HG03135 (cell line): ENCODE results near the gene ATP6V0C.
"Not testable (repeated sequence)": the region's sequence is repeated elsewhere in the genome, so short reads cannot be mapped to it uniquely, and the experiment has no call there.

Source experiments
- ATAC-seq: cut with Tn5 transposase; IDR thresholded peaks from one replicate; pipeline ENCODE4 v1.9.1; 2021; ENCODE audit warnings: mild to moderate bottlenecking, moderate library complexity; ENCODE audit not compliant: unreplicated experiment

The ATP6V0C gene

GRCh38 chr16:2527071-2527783 is 13.5 kb downstream of the ATP6V0C start:
- ATAC-seq = no peak

GRCh38 chr16:2527784-2528100 is 14.0 kb downstream of the ATP6V0C start:
- ATAC-seq = no peak

GRCh38 chr16:2528161-2529060 is 14.7 kb downstream of the ATP6V0C start:
- ATAC-seq = no peak

DNA sequence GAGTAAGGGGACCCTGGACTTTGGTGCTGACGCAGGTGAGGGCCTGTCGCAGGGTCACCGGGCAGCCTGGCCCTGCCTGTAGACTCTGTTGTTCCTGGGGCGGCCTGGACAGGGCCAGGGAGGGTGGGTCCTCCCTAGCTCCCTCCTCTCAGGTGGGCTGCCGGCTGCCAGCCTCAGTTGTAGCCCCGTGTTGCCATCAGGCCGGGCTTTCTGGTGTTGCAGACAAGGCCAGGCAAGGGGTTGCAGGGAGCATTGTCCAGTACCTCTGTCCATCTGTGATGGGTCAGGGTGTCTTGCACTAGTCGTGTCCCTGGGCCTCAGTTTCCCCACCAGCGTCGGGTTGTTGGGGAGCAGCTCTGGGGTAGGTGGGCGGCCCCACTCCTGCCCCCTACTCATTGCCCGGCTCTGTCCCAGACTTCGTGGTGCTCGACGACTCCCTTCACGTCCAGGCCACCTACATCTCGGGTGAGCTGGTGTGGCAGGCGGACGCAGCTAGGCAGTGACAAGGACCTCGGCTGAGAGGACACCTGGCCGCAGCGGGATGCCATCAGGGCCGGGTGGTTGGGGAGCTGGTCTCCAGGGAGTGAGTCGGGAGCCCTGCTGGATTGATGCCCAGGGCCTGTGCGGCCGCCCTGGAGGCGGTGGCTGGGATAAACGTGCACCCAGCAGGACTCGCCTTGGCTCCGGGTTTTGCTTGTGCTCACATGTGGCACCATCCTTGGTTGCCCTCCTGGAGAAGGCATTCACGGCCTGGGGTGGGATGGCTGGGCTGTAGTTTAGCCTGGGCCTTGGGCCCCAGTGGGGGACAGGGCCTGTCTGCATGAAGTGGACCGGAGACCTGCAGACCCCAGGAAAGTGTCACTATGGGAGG is 15.5 kb downstream of the ATP6V0C start:
- ATAC-seq = no peak

GRCh38 chr16:2529961-2530628 is 16.3 kb downstream of the ATP6V0C start:
- ATAC-seq = no peak

GRCh38 chr16:2530629-2531318 is 17.0 kb downstream of the ATP6V0C start:
- no peak for ATAC-seq

DNA sequence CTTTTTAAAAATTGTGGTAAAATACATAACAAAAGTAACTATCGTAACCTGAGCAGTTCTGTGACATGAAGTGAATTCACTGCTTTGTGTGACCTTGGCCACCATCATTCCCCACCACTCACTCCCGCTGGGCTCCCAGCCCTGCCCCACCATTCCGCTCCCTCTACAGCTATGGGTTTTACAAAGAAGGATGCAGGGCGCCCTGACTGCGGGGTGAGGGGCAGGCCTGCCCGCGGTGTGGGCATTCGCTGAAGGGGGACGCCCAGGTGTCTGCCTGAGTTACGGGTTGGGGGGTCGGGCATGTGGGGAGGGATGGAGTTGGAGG is 17.6 kb downstream of the ATP6V0C start, which contains the start of gene CEMP1:
Gene CEMP1 (minus strand): TSS at position 38 of the 325 bp plus-strand sequence. CDS start 335 bp downstream, outside the sequence.
- ATAC-seq = peak; percentile 8

DNA sequence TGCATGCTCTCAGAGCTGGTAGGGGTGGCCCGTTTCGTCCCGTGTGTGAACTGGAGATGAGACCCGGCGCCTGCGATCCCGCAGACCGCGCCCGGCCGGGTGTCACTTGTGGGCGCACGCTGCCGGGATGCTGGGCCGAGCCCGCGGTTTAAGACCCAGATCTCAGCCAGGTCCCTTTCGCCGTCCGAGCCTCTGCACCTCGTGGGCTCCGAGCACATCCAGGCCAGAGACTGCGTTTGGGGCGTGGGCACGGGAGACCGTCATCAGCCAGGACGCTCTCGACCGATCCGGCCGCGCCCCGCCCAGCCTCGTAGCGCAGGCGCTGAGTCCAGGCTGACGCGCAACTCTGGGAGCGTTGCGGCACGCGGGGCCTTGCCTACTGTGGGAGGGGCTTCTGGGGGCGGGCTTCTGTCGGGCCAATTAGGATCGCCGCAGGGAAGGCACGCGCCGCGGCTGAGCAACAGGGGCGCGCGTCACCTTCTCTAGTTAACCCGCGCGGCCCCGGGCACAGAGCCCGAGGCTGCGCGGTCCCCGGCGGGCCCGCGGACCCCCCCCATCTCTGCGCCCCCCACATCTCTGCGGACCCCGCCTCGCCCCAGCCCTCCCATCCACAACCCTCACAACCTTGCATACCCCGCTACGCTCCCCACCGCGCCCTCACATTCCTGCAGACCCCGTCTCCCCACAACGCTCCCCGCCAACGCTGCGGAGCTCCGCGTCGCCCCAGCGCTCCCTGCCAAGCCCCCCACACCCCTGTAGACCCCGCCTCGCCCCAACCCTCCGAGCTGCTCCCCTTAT is 18.1 kb downstream of the ATP6V0C start:
- ATAC-seq = peak; percentile 74

GRCh38 chr16:2532494-2533141 is 18.9 kb downstream of the ATP6V0C start:
- no peak for ATAC-seq

DNA sequence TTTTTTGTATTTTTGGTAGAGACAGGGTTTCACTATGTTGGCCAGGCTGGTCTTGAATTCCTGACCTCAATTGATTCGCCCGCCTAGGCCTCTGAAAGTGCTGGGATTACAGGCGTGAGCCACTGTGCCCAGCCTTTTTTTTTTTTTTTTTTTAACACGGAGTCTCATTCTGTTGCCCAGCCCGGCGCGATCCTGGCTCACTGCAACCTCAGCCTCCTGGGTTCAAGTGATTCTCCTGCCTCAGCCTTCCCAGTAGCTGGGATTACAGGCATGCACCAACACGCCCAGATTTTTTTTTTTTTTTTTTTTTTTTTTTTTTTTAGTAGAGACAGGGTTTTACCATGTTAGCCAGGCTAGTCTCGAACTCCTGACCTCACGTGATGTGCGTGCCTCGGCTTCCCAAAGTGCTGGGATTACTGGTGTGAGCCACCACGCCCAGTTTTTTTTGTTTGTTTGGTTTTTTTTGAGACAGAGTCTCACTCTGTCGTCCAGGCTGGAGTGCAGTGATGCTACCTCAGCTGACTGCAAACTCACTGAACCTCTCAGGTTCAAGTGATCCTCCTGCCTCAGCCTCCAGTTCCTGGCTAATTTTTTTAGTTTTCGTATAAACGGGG is 19.5 kb downstream of the ATP6V0C start:
- ATAC-seq = not testable (repeated sequence)

DNA sequence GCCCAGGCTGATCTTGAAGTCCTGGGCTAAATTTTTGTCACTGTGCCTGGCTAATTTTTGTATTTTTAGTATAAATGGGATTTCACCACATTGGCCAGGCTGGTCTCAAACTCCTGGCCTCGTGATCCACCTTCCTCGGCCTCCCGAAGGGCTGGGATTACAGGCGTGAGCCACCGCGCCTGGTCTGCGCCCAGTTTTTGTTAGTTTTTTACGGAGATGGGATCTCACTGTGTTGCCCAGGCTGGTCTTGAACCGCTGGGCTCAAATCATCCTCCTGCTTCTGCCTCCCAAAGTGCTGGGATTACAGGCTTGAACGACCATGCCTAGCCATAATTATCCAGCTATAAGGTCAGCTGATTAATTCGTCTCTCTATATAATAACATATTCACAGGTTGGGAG is 20.2 kb downstream of the ATP6V0C start:
- no peak for ATAC-seq

DNA sequence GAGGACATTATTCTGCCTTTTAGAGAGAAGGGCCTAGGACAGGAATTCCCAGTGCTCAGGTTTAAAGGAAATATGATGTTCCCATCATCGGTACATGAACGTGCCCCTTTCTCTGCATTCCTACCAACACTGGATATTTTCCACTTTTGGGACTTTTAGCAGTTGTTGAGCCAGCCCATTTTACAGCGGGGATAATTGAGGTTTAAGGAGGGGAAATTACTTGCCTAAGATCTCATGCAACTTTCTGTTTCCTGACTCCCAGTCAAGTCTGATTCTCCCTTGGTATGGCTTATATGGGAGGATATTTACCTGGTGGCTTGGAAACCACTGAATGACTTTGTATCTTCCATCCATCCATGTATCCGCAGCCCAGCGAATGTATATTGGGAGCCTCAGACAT is 20.6 kb downstream of the ATP6V0C start:
- ATAC-seq = not testable (repeated sequence)

GRCh38 chr16:2535625-2536013 is 21.9 kb downstream of the ATP6V0C start:
- ATAC-seq = no peak

DNA sequence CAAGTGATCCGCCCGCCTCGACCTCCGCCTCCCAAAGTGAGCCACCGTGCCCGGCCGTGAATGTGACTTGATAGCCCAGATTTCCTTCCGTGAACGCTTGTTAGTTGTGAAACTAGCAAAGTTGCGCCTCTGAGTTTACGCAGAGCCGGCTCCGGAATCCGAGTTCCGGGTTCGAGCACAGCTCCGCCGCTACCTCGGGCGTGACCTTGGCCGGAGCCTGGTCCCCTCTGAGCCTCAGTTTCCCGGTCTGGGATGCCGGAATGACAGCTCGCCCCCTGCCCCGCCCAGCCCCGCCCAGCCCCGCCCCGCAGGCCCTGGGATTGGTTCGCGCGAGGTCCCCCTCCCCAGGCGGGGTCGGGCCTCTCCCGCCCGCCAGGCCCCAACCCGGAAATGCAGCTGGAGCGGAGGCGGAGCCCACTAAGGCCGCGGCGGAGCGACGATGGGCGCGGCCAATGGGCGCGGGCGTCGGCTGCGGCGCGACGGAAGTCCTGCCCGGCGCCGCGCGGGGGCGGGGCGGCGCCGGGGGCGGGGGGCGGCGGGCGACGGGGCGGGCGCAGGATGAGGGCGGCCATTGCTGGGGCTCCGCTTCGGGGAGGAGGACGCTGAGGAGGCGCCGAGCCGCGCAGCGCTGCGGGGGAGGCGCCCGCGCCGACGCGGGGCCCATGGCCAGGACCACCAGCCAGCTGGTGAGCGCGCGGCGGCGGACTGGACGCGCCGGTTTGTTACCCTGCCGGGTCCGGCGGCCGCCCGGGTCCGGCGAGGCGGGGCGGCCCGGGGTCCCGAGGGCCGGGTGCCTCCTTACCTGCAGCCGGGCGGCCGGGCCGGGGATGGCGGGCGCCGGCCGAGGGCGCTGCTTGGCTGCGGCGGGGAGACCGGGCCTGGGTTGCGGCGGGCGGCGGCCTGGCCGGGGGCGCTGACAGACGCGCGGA is 24.0 kb downstream of the ATP6V0C start, which contains the start of gene PDPK1:
Gene PDPK1 (plus strand): TSS at position 571 of the 929 bp plus-strand sequence. CDS start 92 bp downstream, at position 663.
- peak; percentile 82 for ATAC-seq

DNA sequence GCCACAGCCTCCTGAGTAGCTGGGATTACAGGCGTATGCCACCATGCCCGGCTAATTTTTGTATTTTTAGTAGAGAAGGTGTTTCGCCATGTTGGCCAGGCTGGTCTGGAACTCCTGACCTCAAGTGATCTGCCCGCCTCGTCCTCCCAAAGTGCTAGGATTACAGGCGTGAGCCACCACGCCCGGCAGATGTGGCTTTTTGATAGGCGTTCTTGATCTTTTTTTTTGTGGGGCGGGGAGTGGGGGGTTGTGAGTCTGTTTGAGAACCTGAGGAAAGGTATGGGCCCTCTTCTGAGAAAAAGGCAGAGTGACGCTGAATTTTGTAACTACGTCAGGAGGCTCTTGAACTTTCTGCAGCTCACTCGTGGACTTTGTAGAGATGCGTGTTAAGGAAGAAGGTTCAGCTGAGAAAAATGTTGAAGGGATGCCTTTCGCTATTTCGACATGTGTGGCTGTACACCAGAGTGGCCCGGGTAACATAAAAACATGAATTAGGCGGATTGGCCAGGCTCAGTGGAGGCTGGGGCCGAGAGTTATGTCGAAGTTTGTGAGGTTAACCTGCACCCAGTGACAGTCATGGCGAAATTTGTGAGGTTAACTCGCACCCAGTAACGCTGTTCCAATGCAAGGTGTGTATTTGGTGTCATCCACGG is 25.6 kb downstream of the ATP6V0C start:
- not testable (repeated sequence) for ATAC-seq

DNA sequence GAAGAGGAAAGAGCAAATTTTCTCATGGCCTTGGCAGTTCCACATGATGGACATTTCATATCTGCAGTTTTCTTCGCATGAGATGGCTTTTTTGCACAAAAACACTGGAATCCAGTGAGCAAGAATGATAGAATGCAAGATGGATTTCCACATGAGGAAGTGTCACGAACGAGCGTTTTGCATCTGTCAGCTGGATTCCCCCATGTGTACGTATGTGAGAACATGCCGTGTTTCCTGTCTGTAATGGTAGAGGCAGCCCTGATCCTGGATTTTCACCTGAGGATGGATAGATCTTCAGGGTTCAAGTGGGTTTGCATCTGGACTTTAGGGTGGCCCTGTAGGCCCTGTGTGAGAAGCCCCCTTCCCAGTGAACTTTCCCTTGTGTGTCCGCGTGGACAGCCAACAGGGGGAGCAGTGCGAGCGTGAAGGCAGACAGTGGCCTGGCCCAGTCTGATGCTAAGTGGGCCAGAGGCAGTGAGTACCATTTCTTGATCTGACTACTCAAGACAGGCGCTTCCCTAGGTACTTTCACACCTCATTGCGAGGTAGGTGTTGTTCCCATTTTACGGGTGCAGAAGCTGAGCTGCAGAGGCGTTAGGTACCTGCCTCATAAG is 26.2 kb downstream of the ATP6V0C start:
- ATAC-seq = not testable (repeated sequence)
